CD4-positive, alpha-beta T cell (primary cell): ENCODE results near the gene C11orf58. TPM values are rescaled to one million over a fixed set of nuclear protein-coding genes. Genes with fewer than 3 reads are reported as not detected.

Source experiments
- ATAC-seq: fragments of 200-7000 bp; cut with Tn5 transposase; one replicate; pipeline ENCODE4 v1.10.0; 2022; ENCODE audit warnings: mild to moderate bottlenecking; ENCODE audit not compliant: poor library complexity
- CTCF ChIA-PET: fragments of 350-600 bp; sonication (Branson Sonifier 250); formaldehyde crosslinking; loops from one replicate; lab custom pipeline; 2021; ENCODE audit warnings: antibody characterized with exemption, inconsistent platforms; lab: Charles Lee
- POLR2A ChIA-PET: fragments of 350-600 bp; sonication (Branson Sonifier 250); formaldehyde crosslinking; loops from one replicate; lab custom pipeline; 2021; ENCODE audit warnings: antibody characterized with exemption, inconsistent platforms; lab: Charles Lee
- DNase-seq, 14 experiments: peaks; one replicate each; pipeline ENCODE4 v3.0.0-alpha.2; 2013 to 2020; ENCODE audit warnings: mixed read lengths in 2 of 14
- H3K27ac ChIP-seq, 2 donors: one replicate each; pipeline versions ENCODE4 v1.5.1 to v1.7.0; 2013; ENCODE audit warnings: low read length in 2 of 2, low read depth in 1 of 2, mild to moderate bottlenecking in 1 of 2
- H3K27me3 ChIP-seq, 2 experiments: 1 replicate in 1 of 2; 2 replicates in 1 of 2; pipeline versions ENCODE4 v1.6.1 to v1.7.0; 2013; ENCODE audit warnings: low read length in 2 of 2, control low read depth in 1 of 2, mild to moderate bottlenecking in 1 of 2, moderate library complexity in 1 of 2; ENCODE audit not compliant: insufficient read depth in 2 of 2, control insufficient read depth in 1 of 2
- H3K36me3 ChIP-seq: one replicate; pipeline ENCODE4 v1.6.1; 2013; ENCODE audit warnings: low read length, control low read depth; ENCODE audit not compliant: insufficient read depth
- H3K4me1 ChIP-seq: one replicate; pipeline ENCODE4 v1.6.1; 2013; ENCODE audit warnings: low read length, control low read depth; ENCODE audit not compliant: insufficient read depth
- H3K4me3 ChIP-seq: one replicate; pipeline ENCODE4 v1.5.1; 2013; ENCODE audit warnings: mild to moderate bottlenecking, low read length, moderate library complexity
- H3K9me3 ChIP-seq, 2 experiments: 1 replicate in 1 of 2; 2 replicates in 1 of 2; pipeline versions ENCODE4 v1.6.1 to v1.7.0; 2013; ENCODE audit warnings: low read length in 2 of 2, mild to moderate bottlenecking in 2 of 2, control low read depth in 1 of 2, moderate library complexity in 1 of 2; ENCODE audit not compliant: control insufficient read depth in 1 of 2, insufficient read depth in 1 of 2
- H3K27ac Mint-ChIP-seq: one replicate; pipeline ENCODE4 v1.8.0; 2020; ENCODE audit warnings: mixed read lengths
- H3K27me3 Mint-ChIP-seq: one replicate; pipeline ENCODE4 v1.8.0; 2021; ENCODE audit warnings: mixed read lengths
- H3K36me3 Mint-ChIP-seq: one replicate; pipeline ENCODE4 v1.8.0; 2021; ENCODE audit warnings: low read depth, mixed read lengths
- H3K4me1 Mint-ChIP-seq: one replicate; pipeline ENCODE4 v1.8.0; 2021; ENCODE audit warnings: low read depth, mixed read lengths
- H3K4me3 Mint-ChIP-seq: one replicate; pipeline ENCODE4 v1.8.0; 2020; ENCODE audit warnings: mild to moderate bottlenecking, mixed read lengths
- H3K9me3 Mint-ChIP-seq: one replicate; pipeline ENCODE4 v1.8.0; 2020; ENCODE audit warnings: mixed read lengths
- CTCF ChIP-seq: fragments of 200-600 bp; IDR thresholded peaks from one replicate; pipeline ENCODE4 v1.8.0; 2022; ENCODE audit warnings: antibody characterized with exemption, mild to moderate bottlenecking
- intact Hi-C, 2 experiments: fragments of 100-400 bp; cut with DNase I in 1 of 2; cut with micrococcal nuclease in 1 of 2; formaldehyde crosslinking; loops; one replicate each; pipeline versions ENCODE4 v1.15.1 to v1.9.0; 2023 to 2025; cut with DNase I, micrococcal nuclease
- total RNA-seq, 174 experiments: library from RNA in 2 of 174; stranded (reverse) in 2 of 174; gene quantifications; one replicate each; pipeline ENCODE4 v1.2.3 and lab custom pipeline; 2021 to 2026

C11orf58 gene
- total RNA-seq, 2 experiments from 2014 or later: 145 to 150 TPM

- Mint-ChIP-seq H3K27ac (peak overlapping the region; percentile 63), H3K36me3 (peaks cover 96% of the 10 kb centered on the region)
Measured at GRCh38 chr11:16749092-16749491, 10.6 kb downstream of the C11orf58 start.

GRCh38 chr11:16749666-16750065 lies 11.2 kb downstream of the C11orf58 start:
- Mint-ChIP-seq H3K36me3 (peaks cover 93% of the 10 kb centered on the region), H3K4me1 (peaks cover 37% of the 10 kb centered on the region), H3K9me3 (no peaks in the 10 kb centered on the region), H3K4me3 (no peak overlapping the region), H3K27ac (peak overlapping the region; percentile 63), H3K27me3 (no peaks in the 10 kb centered on the region)
- Histone ChIP-seq H3K27ac (no peak overlapping the region), H3K36me3 (peaks cover 96% of the 10 kb centered on the region), H3K4me1 (no peaks in the 10 kb centered on the region), H3K4me3 (no peak overlapping the region), H3K9me3 (no peaks in the 10 kb centered on the region), H3K27me3 (no peaks in the 10 kb centered on the region)
- no peak for TF ChIP-seq CTCF
- intact Hi-C loops: no loop called here
- ATAC-seq: no peak
- DNase-seq: no peak
- ChIA-PET CTCF (no interaction called here), POLR2A (interaction anchor here (1.6 to 1.9 kb wide), 2 partner anchors 10 to 11 kb away, joined by 5 to 7 read pairs; partner anchors contain the start of gene C11orf58)

More at GRCh38 chr11:16749092-16749491, 10.6 kb downstream of the C11orf58 start:
- TF ChIP-seq CTCF: no peak
- Histone ChIP-seq H3K27me3 (no peaks in the 10 kb centered on the region), H3K4me1 (peaks cover 2% of the 10 kb centered on the region), H3K9me3 (no peaks in the 10 kb centered on the region), H3K36me3 (peaks cover 96% of the 10 kb centered on the region), H3K27ac (no peak overlapping the region), H3K4me3 (no peak overlapping the region)
- DNase-seq (no peak), ATAC-seq (no peak)
- Mint-ChIP-seq H3K9me3 (no peaks in the 10 kb centered on the region), H3K27me3 (no peaks in the 10 kb centered on the region), H3K4me3 (no peak overlapping the region), H3K4me1 (peaks cover 43% of the 10 kb centered on the region)
- POLR2A ChIA-PET: interaction anchor here (1.9 kb wide), 1 partner anchor 11 kb away, joined by 7 read pairs; the partner anchor contains the start of gene C11orf58
- intact Hi-C loops: no loop called here
- CTCF ChIA-PET: interaction anchor here (1.5 kb wide), 1 partner anchor 11 kb away, joined by 5 read pairs; the partner anchor contains the start of gene C11orf58

- peaks cover 96% of the 10 kb centered on the region for H3K36me3 ChIP-seq
- ATAC-seq: no peak
- no peak overlapping the region for H3K27ac Mint-ChIP-seq
Measured at GRCh38 chr11:16750417-16750816, 12.0 kb downstream of the C11orf58 start.

More at GRCh38 chr11:16750417-16750816, 12.0 kb downstream of the C11orf58 start:
- intact Hi-C loops: no loop called here
- DNase-seq: no peak
- peaks cover 29% of the 10 kb centered on the region for H3K4me1 Mint-ChIP-seq
- H3K9me3 Mint-ChIP-seq: no peaks in the 10 kb centered on the region
- H3K4me3 ChIP-seq: no peak overlapping the region
- CTCF ChIA-PET: no interaction called here
- H3K9me3 ChIP-seq: no peaks in the 10 kb centered on the region
- TF ChIP-seq CTCF: no peak
- no peaks in the 10 kb centered on the region for H3K27me3 ChIP-seq
- peaks cover 92% of the 10 kb centered on the region for H3K36me3 Mint-ChIP-seq
- POLR2A ChIA-PET: interaction anchor here (1.6 kb wide), 1 partner anchor 11 kb away, joined by 5 read pairs; the partner anchor contains the start of gene C11orf58
- no peak overlapping the region for H3K4me3 Mint-ChIP-seq
- H3K27ac ChIP-seq: no peak overlapping the region
- no peaks in the 10 kb centered on the region for H3K27me3 Mint-ChIP-seq
- no peaks in the 10 kb centered on the region for H3K4me1 ChIP-seq
